GM23338 (cell line): ENCODE data around the gene TLCD3B.

Source experiments
- POLR2AphosphoS5 ChIP-seq: IDR thresholded peaks from 2 replicates; pipeline ENCODE4 v1.6.1; 2016; ENCODE audit warnings: antibody characterized with exemption, low read depth
- TF ChIP-seq, protein P1 (sequence below), 2 experiments: fragments of 200-600 bp in 1 of 2; sonication (generic) in 1 of 2; conservative IDR thresholded peaks; 2 replicates each; pipeline versions ENCODE4 v1.5.1 to v1.6.1; 2016 to 2017; ENCODE audit warnings: antibody characterized with exemption in 2 of 2, low read depth in 2 of 2, mild to moderate bottlenecking in 2 of 2, moderate library complexity in 1 of 2

DNA sequence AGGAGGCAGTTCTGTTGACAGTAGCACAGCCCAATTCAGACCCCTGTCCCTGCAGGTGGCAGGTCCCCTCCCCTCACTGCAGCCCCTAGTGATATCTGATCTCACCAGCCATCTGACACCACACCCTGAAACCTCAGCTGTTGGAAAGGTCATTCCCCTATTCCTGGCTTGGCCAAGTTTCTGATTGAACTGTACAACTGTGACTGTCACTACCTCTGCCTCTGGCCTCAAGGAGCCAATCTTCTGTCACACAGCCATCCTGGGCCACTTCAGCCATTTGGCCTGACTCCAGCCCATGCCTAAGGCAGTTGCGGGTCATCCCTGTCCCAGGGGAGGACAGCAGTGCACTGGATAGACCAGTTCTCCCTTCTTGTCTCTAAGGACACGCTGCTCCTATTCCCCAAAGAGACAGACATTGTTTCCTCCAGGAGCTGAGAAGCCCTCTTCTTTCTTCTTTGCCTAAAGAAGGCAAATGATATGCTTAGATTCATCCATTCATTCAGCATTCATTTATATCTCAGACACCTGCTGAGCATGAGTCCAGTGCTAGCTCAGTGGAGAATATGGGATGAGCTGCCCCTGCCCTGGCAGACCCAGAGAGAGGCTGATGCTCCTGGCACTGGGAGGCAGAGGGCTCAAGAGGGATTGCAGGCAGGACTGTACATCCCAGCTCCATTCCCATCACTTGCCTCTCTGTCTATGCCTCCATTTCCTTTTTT, 29.9 kb upstream of the TLCD3B start:
- TF ChIP-seq, protein P1, sequence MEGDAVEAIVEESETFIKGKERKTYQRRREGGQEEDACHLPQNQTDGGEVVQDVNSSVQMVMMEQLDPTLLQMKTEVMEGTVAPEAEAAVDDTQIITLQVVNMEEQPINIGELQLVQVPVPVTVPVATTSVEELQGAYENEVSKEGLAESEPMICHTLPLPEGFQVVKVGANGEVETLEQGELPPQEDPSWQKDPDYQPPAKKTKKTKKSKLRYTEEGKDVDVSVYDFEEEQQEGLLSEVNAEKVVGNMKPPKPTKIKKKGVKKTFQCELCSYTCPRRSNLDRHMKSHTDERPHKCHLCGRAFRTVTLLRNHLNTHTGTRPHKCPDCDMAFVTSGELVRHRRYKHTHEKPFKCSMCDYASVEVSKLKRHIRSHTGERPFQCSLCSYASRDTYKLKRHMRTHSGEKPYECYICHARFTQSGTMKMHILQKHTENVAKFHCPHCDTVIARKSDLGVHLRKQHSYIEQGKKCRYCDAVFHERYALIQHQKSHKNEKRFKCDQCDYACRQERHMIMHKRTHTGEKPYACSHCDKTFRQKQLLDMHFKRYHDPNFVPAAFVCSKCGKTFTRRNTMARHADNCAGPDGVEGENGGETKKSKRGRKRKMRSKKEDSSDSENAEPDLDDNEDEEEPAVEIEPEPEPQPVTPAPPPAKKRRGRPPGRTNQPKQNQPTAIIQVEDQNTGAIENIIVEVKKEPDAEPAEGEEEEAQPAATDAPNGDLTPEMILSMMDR (conservative IDR thresholded peaks at IDR 0.05; ENCODE audit: low read depth in 2 of 2): no peak
- TF ChIP-seq POLR2AphosphoS5: no peak
